ENCODE data around the gene STARD10. TPM values are rescaled to one million over a fixed set of nuclear protein-coding genes. Genes with fewer than 3 reads are reported as not detected.

The STARD10 gene
- total RNA-seq, 1 experiment from 2014 or later: 55.1 TPM

GRCh38 chr11:72741429-72741833, 52.4 kb downstream of the STARD10 start:
- H3K4me3 Mint-ChIP-seq (ENCODE audit: low read depth, unreplicated experiment): no peak overlapping the region
- TF ChIP-seq, protein P1, sequence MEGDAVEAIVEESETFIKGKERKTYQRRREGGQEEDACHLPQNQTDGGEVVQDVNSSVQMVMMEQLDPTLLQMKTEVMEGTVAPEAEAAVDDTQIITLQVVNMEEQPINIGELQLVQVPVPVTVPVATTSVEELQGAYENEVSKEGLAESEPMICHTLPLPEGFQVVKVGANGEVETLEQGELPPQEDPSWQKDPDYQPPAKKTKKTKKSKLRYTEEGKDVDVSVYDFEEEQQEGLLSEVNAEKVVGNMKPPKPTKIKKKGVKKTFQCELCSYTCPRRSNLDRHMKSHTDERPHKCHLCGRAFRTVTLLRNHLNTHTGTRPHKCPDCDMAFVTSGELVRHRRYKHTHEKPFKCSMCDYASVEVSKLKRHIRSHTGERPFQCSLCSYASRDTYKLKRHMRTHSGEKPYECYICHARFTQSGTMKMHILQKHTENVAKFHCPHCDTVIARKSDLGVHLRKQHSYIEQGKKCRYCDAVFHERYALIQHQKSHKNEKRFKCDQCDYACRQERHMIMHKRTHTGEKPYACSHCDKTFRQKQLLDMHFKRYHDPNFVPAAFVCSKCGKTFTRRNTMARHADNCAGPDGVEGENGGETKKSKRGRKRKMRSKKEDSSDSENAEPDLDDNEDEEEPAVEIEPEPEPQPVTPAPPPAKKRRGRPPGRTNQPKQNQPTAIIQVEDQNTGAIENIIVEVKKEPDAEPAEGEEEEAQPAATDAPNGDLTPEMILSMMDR (IDR thresholded peaks at IDR 0.05; ENCODE audit: unreplicated experiment): no peak
- no TSS peak for BruUV-seq (replicated peaks)

GRCh38 chr11:72740562-72741428, 53.1 kb downstream of the STARD10 start:
- no TSS peak for BruUV-seq (replicated peaks)
- H3K4me3 Mint-ChIP-seq (ENCODE audit: low read depth, unreplicated experiment): no peak overlapping the region
- DNase-seq: no peak
- no peak overlapping the region for H3K27ac Mint-ChIP-seq (ENCODE audit: unreplicated experiment)
- TF ChIP-seq, protein P1 (IDR thresholded peaks at IDR 0.05; ENCODE audit: unreplicated experiment): no peak
- no peaks in the 10 kb centered on the region for H3K27me3 Mint-ChIP-seq (ENCODE audit: unreplicated experiment)
- H3K9me3 Mint-ChIP-seq (ENCODE audit: low read depth, unreplicated experiment): no peaks in the 10 kb centered on the region
- peaks cover 8% of the 10 kb centered on the region for H3K36me3 Mint-ChIP-seq (ENCODE audit: insufficient read depth, unreplicated experiment)
- H3K4me1 Mint-ChIP-seq (ENCODE audit: low read depth, unreplicated experiment): peaks cover 48% of the 10 kb centered on the region
- CTCF ChIA-PET: interaction anchor here (0.6 to 1.2 kb wide), 2 partner anchors 16 kb away, joined by 3 to 10 read pairs; no protein-coding TSS in a partner anchor
- intact Hi-C loops (cut with micrococcal nuclease; ENCODE audit: unreplicated experiment): no loop called here

More at GRCh38 chr11:72741429-72741833, 52.4 kb downstream of the STARD10 start:
- CTCF ChIA-PET: interaction anchor here (0.6 kb wide), 1 partner anchor 16 kb away, joined by 10 read pairs; no protein-coding TSS in a partner anchor
- H3K9me3 Mint-ChIP-seq (ENCODE audit: low read depth, unreplicated experiment): no peaks in the 10 kb centered on the region
- peaks cover 8% of the 10 kb centered on the region for H3K36me3 Mint-ChIP-seq (ENCODE audit: insufficient read depth, unreplicated experiment)
- no peak for DNase-seq
- H3K27me3 Mint-ChIP-seq (ENCODE audit: unreplicated experiment): no peaks in the 10 kb centered on the region
- H3K27ac Mint-ChIP-seq (ENCODE audit: unreplicated experiment): no peak overlapping the region
- peaks cover 45% of the 10 kb centered on the region for H3K4me1 Mint-ChIP-seq (ENCODE audit: low read depth, unreplicated experiment)
- intact Hi-C loops (cut with micrococcal nuclease; ENCODE audit: unreplicated experiment): no loop called here

DNA sequence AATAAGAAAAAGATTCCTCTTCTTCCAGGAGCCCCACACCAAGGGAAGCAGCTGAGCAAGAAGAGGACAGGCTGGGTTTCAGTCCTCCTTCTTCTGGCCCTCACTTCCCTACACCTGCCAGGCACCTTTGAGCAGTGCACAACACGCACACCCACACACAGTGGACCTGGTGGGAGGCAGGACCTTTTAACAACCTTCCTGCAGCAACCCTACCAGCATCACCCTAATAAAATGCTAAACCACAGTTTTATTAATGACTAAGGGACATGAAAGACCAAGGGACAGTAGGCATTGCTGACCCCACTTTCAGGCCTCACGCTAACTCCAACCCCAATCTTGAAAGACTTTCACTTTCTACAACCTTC, 53.8 kb downstream of the STARD10 start:
- Mint-ChIP-seq H3K36me3 (ENCODE audit: insufficient read depth, unreplicated experiment) (peaks cover 8% of the 10 kb centered on the region), H3K4me3 (ENCODE audit: low read depth, unreplicated experiment) (no peak overlapping the region), H3K27me3 (ENCODE audit: unreplicated experiment) (no peaks in the 10 kb centered on the region), H3K27ac (ENCODE audit: unreplicated experiment) (no peak overlapping the region), H3K4me1 (ENCODE audit: low read depth, unreplicated experiment) (peaks cover 48% of the 10 kb centered on the region), H3K9me3 (ENCODE audit: low read depth, unreplicated experiment) (no peaks in the 10 kb centered on the region)
- intact Hi-C loops (cut with micrococcal nuclease; ENCODE audit: unreplicated experiment): no loop called here
- BruUV-seq (replicated peaks): no TSS peak
- CTCF ChIA-PET: interaction anchor here (1.2 kb wide), 1 partner anchor 15 kb away, joined by 3 read pairs; no protein-coding TSS in a partner anchor
- TF ChIP-seq, protein P1 (IDR thresholded peaks at IDR 0.05; ENCODE audit: unreplicated experiment): no peak
- DNase-seq: no peak

- peaks cover 48% of the 10 kb centered on the region for H3K4me1 Mint-ChIP-seq (ENCODE audit: low read depth, unreplicated experiment)
- H3K27ac Mint-ChIP-seq (ENCODE audit: unreplicated experiment): no peak overlapping the region
- BruUV-seq (replicated peaks): no TSS peak
- peaks cover 8% of the 10 kb centered on the region for H3K36me3 Mint-ChIP-seq (ENCODE audit: insufficient read depth, unreplicated experiment)
- H3K27me3 Mint-ChIP-seq (ENCODE audit: unreplicated experiment): no peaks in the 10 kb centered on the region
- intact Hi-C loops (cut with micrococcal nuclease; ENCODE audit: unreplicated experiment): no loop called here
- DNase-seq: no peak
- no peaks in the 10 kb centered on the region for H3K9me3 Mint-ChIP-seq (ENCODE audit: low read depth, unreplicated experiment)
- TF ChIP-seq, protein P1 (IDR thresholded peaks at IDR 0.05; ENCODE audit: unreplicated experiment): no peak
- CTCF ChIA-PET: interaction anchor here (1.2 kb wide), 1 partner anchor 14 kb away, joined by 3 read pairs; no protein-coding TSS in a partner anchor
- no peak overlapping the region for H3K4me3 Mint-ChIP-seq (ENCODE audit: low read depth, unreplicated experiment)
These were observed 54.4 kb downstream of the STARD10 start for GRCh38 chr11:72739240-72740059.
